ENCODE data around the gene CLDN34. TPM values are rescaled to one million over a fixed set of nuclear protein-coding genes. Genes with fewer than 3 reads are reported as not detected.
A peak's percentile ranks its signal among the peaks of the same experiment; 100 is the strongest.

CLDN34 gene
- total RNA-seq, 4 donors from 2014 or later, result 1.2 TPM; not detected in 3

DNA sequence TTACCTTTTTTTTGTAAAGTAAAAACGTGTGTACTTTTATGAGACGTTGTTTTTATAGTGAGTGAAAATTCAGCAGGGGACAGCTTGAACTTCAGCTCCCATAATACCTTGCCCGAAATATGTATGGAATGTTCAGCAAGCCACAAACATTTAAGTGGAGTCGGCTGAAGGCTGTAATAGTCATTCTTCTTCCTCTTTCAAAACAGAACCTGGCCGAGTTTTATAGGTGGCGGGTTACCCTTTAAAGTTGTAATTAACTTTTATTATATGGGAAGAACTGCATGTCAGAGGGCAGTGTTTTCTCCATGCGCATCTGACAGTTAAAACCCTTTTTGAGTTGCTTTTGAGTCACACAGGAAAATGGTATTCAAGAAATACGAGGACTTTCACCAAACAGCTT lies 50.7 kb downstream of the CLDN34 start:
- TF ChIP-seq POLR2A (IDR thresholded peaks at IDR 0.05) (no peak), CTCF (IDR thresholded peaks at IDR 0.05) (no peak)
- H3K36me3 ChIP-seq, result no peaks in the 10 kb centered on the region
- H3K27ac ChIP-seq, result peak overlapping the region; percentile 83 to 89
- H3K4me3 ChIP-seq, result no peak overlapping the region
- no peaks in the 10 kb centered on the region for H3K27me3 ChIP-seq
- DNase-seq, result no peak
- intact Hi-C loops (cut with DNase I; ENCODE audit: low total_unique reads), result no loop called here
- no peaks in the 10 kb centered on the region for H3K9me3 ChIP-seq
- no peaks in the 10 kb centered on the region for H3K4me1 ChIP-seq

Other genes with a start within 250 kb of the CLDN34 start
- gene GPR143, start 201.5 kb upstream of the CLDN34 start, total RNA-seq, result 1 to 10 TPM in 2 of 4 donors, under 1 TPM in 1, not detected in 1; 0.26 to 7.0 (median 2.4) TPM
- 1 to 10 TPM; 3.5 to 8.7 (median 4.8) TPM for gene SHROOM2, start 180.9 kb upstream of the CLDN34 start, total RNA-seq
- gene CLCN4, start 189.6 kb downstream of the CLDN34 start, total RNA-seq, result 1 to 10 TPM in 3 of 4 donors, under 1 TPM in 1; 0.88 to 3.6 (median 1.5) TPM